ENCODE data around the gene RC3H1.

DNA sequence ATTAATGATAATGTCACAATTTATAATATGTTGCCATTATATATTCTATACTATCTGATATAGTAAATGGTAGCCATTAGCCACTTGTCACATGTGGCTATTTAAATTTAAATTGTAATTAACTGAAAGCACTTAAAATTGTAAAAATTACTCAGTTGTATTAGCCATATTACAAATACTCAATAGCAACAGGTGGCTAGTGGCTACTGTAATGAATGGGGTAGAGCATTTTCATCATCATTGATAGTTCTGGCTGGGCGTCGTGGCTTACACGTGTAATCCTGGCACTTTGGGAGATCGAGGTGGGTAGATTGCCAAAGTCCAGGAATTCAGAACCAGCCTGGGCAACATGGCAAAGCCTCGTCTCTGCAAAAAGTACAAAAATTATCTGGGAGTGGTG lies 137.5 kb downstream of the RC3H1 start:
- no peak for TF ChIP-seq POLR2A (IDR thresholded peaks at IDR 0.05)
- TF ChIP-seq, protein P1, sequence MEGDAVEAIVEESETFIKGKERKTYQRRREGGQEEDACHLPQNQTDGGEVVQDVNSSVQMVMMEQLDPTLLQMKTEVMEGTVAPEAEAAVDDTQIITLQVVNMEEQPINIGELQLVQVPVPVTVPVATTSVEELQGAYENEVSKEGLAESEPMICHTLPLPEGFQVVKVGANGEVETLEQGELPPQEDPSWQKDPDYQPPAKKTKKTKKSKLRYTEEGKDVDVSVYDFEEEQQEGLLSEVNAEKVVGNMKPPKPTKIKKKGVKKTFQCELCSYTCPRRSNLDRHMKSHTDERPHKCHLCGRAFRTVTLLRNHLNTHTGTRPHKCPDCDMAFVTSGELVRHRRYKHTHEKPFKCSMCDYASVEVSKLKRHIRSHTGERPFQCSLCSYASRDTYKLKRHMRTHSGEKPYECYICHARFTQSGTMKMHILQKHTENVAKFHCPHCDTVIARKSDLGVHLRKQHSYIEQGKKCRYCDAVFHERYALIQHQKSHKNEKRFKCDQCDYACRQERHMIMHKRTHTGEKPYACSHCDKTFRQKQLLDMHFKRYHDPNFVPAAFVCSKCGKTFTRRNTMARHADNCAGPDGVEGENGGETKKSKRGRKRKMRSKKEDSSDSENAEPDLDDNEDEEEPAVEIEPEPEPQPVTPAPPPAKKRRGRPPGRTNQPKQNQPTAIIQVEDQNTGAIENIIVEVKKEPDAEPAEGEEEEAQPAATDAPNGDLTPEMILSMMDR (IDR thresholded peaks at IDR 0.05): no peak
